HepG2 (cell line): Measurements from ENCODE around the gene RPF1. TPM values are rescaled to one million over a fixed set of nuclear protein-coding genes. Genes with fewer than 3 reads are reported as not detected.

Experiments
- BRD4 ChIP-seq: sonication (generic); formaldehyde crosslinking; IDR thresholded peaks from 2 replicates; pipeline ENCODE4 v1.4.0; 2020; ENCODE audit warnings: missing genetic modification reagents
- CSRNP2 ChIP-seq: sonication (generic); formaldehyde crosslinking; conservative IDR thresholded peaks from 2 replicates; pipeline ENCODE4 v1.8.0; 2022; ENCODE audit warnings: low read depth, missing genetic modification reagents
- GATAD1 ChIP-seq: IDR thresholded peaks from 2 replicates; pipeline ENCODE4 v1.6.1; 2016; ENCODE audit warnings: missing genetic modification reagents, missing compliant biosample characterization
- GMEB2 ChIP-seq: IDR thresholded peaks from 2 replicates; pipeline ENCODE4 v1.6.1; 2016; ENCODE audit warnings: missing biosample characterization, missing genetic modification reagents, low read depth
- KLF9 ChIP-seq: IDR thresholded peaks from 2 replicates; pipeline ENCODE4 v1.6.1; 2016; ENCODE audit warnings: low read depth
- NFE2L1 ChIP-seq: sonication (generic); formaldehyde crosslinking; IDR thresholded peaks from 2 replicates; pipeline ENCODE4 v1.4.0; 2020; ENCODE audit warnings: missing genetic modification reagents, mild to moderate bottlenecking, borderline replicate concordance
- NR2F6 ChIP-seq, 2 experiments: IDR thresholded peaks; 2 replicates each; pipeline ENCODE4 v1.6.1; 2016; ENCODE audit warnings: antibody characterized with exemption in 1 of 2, mild to moderate bottlenecking in 1 of 2
- RFXANK ChIP-seq: IDR thresholded peaks from 2 replicates; pipeline ENCODE4 v1.6.1; 2016
- SETDB1 ChIP-seq: sonication (generic); formaldehyde crosslinking; IDR thresholded peaks from 2 replicates; pipeline ENCODE4 v1.5.1; 2020; ENCODE audit warnings: missing genetic modification reagents, mild to moderate bottlenecking, borderline replicate concordance
- SIX1 ChIP-seq: sonication (generic); formaldehyde crosslinking; IDR thresholded peaks from 2 replicates; pipeline ENCODE4 v1.4.0; 2020; ENCODE audit warnings: missing genetic modification reagents, borderline replicate concordance
- SMAD1 ChIP-seq: sonication (generic); formaldehyde crosslinking; IDR thresholded peaks from 2 replicates; pipeline ENCODE4 v1.4.0; 2020; ENCODE audit warnings: missing genetic modification reagents, low read depth, mild to moderate bottlenecking, borderline replicate concordance
- ZFP36L1 ChIP-seq: sonication (generic); formaldehyde crosslinking; IDR thresholded peaks from 2 replicates; pipeline ENCODE4 v1.8.0; 2022; ENCODE audit warnings: mild to moderate bottlenecking, missing genetic modification reagents, moderate library complexity
- ZNF142 ChIP-seq: sonication (generic); formaldehyde crosslinking; IDR thresholded peaks from 2 replicates; pipeline ENCODE4 v1.4.0; 2020; ENCODE audit warnings: missing genetic modification reagents
- ZNF251 ChIP-seq: sonication (generic); formaldehyde crosslinking; IDR thresholded peaks from 2 replicates; pipeline ENCODE4 v1.9.0; 2021; ENCODE audit warnings: mild to moderate bottlenecking, missing genetic modification reagents
- ZNF274 ChIP-seq: sonication (generic); formaldehyde crosslinking; IDR thresholded peaks from 2 replicates; pipeline ENCODE4 v1.5.1; 2020; ENCODE audit warnings: mild to moderate bottlenecking, missing genetic modification reagents
- ZNF441 ChIP-seq: sonication (generic); formaldehyde crosslinking; IDR thresholded peaks from 2 replicates; pipeline ENCODE4 v1.7.0; 2021; ENCODE audit warnings: missing genetic modification reagents, borderline replicate concordance
- ZNF7 ChIP-seq: IDR thresholded peaks from 2 replicates; pipeline ENCODE4 v1.6.1; 2016; ENCODE audit warnings: missing biosample characterization, missing genetic modification reagents
- ZNF75D ChIP-seq: sonication (generic); formaldehyde crosslinking; IDR thresholded peaks from 2 replicates; pipeline ENCODE4 v1.8.1; 2023; ENCODE audit warnings: missing genetic modification reagents, mild to moderate bottlenecking, borderline replicate concordance
- ZNF816 ChIP-seq: sonication (generic); formaldehyde crosslinking; IDR thresholded peaks from 2 replicates; pipeline ENCODE4 v1.8.0; 2022; ENCODE audit warnings: missing genetic modification reagents, mild to moderate bottlenecking, borderline replicate concordance
- polyA plus RNA-seq, 8 experiments: library from polyadenylated mRNA; depleted of rRNA in 3 of 8; stranded (reverse) in 7 of 8; unstranded in 1 of 8; fragments of >200 nt; fragmentation: Illumina TruSeq in 4 of 8; extraction: Trizol in 4 of 8; gene quantifications; 2 replicates each; pipeline versions ENCODE4 v1.2.1 to v1.2.3, GENCODE V29; 2011 to 2016; ENCODE audit warnings: low read depth in 4 of 8, missing spikeins in 1 of 8, mixed read lengths in 1 of 8; ENCODE audit not compliant: insufficient read depth in 1 of 8
- total RNA-seq, 5 experiments: library from RNA; depleted of rRNA; stranded (reverse); fragments of >200 nt; fragmentation: Illumina TruSeq; extraction: Trizol; gene quantifications; 2 replicates each; pipeline ENCODE4 v1.2.3, GENCODE V29; 2016; ENCODE audit warnings: low read depth in 1 of 5
- TF ChIP-seq, protein P1 (sequence below): sonication (generic); formaldehyde crosslinking; IDR thresholded peaks from 2 replicates; pipeline ENCODE4 v1.4.0; 2020; ENCODE audit warnings: missing genetic modification reagents

The RPF1 gene
- total and polyA plus RNA-seq, 2 of the 13 experiments (the other 11 are each of a cell fraction or from before 2014, with no cell fraction given): 23.0 to 39.0 TPM

GRCh38 chr1:84504580-84505492 lies 25.8 kb downstream of the RPF1 start (continued):
- TF ChIP-seq ZFP36L1 (CRISPR knock-in tag): no peak
- no peak for TF ChIP-seq ZNF142 (CRISPR knock-in tag)
- TF ChIP-seq SMAD1 (CRISPR knock-in tag): no peak
- peak; percentile 52; the same call in 1 of the 2 replicates for TF ChIP-seq GATAD1
- peak; percentile 8; the same call in 1 of the 2 replicates for TF ChIP-seq NR2F6 (IDR thresholded peaks at IDR 0.05)
- peak; percentile 42 for TF ChIP-seq NR2F6 (CRISPR knock-in tag; IDR thresholded peaks at IDR 0.05)
- TF ChIP-seq, protein P1, sequence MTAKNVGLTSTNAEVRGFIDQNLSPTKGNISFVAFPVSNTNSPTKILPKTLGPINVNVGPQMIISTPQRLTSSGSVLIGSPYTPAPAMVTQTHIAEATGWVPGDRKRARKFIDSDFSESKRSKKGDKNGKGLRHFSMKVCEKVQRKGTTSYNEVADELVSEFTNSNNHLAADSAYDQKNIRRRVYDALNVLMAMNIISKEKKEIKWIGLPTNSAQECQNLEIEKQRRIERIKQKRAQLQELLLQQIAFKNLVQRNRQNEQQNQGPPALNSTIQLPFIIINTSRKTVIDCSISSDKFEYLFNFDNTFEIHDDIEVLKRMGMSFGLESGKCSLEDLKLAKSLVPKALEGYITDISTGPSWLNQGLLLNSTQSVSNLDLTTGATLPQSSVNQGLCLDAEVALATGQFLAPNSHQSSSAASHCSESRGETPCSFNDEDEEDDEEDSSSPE (CRISPR knock-in tag): no peak
- no peak for TF ChIP-seq ZNF7 (CRISPR knock-in tag)
- TF ChIP-seq BRD4 (CRISPR knock-in tag): no peak
- no peak for TF ChIP-seq ZNF441
- TF ChIP-seq ZNF251: no peak
- no peak for TF ChIP-seq NFE2L1 (CRISPR knock-in tag)
- TF ChIP-seq GMEB2 (CRISPR knock-in tag): no peak
- TF ChIP-seq RFXANK (CRISPR knock-in tag): no peak
- TF ChIP-seq CSRNP2 (CRISPR knock-in tag): no peak
- TF ChIP-seq ZNF274: no peak
- no peak for TF ChIP-seq SIX1
- TF ChIP-seq SETDB1 (CRISPR knock-in tag): no peak
- TF ChIP-seq ZNF816 (CRISPR knock-in tag): 0 out of 2 replicates have a peak, but pooled peaks have one; percentile 69
- no peak for TF ChIP-seq ZNF75D (CRISPR knock-in tag)
- no peak for TF ChIP-seq KLF9 (CRISPR knock-in tag)
